ENCODE results near the gene BIRC2.

- TF ChIP-seq RAD21 (IDR thresholded peaks at IDR 0.05; ENCODE audit: low read length) (no peak), EP300 (IDR thresholded peaks at IDR 0.05; ENCODE audit: borderline replicate concordance in 1 of 2, low read depth in 1 of 2, low read length in 1 of 2) (no peak), ZBTB33 (IDR thresholded peaks at IDR 0.05; ENCODE audit: borderline replicate concordance, low read depth) (no peak), PBX3 (IDR thresholded peaks at IDR 0.05) (no peak), CTCF (IDR thresholded peaks at IDR 0.05) (no peak)
Observed at GRCh38 chr11:102395720-102396393, 48.8 kb downstream of the BIRC2 start.
